SU-DHL-6 (cell line): ENCODE data around the gene CAMSAP1.
"Not testable (repeated sequence)": the region's sequence is repeated elsewhere in the genome, so short reads cannot be mapped to it uniquely, and the experiment has no call there.

Experiments
- EZH2phosphoT487 ChIP-seq: fragments of 200-600 bp; sonication (generic), shearing (Covaris generic); conservative IDR thresholded peaks from 2 replicates; pipeline ENCODE4 v1.6.1; 2018; ENCODE audit warnings: mild to moderate bottlenecking, antibody characterized with exemption, low read length, moderate library complexity, mixed read lengths
- TF ChIP-seq, protein P1 (sequence below): fragments of 200-600 bp; sonication (generic); IDR thresholded peaks from one replicate; pipeline ENCODE4 v1.5.1; 2017; ENCODE audit warnings: antibody characterized with exemption, mild to moderate bottlenecking, low read length, moderate library complexity; ENCODE audit not compliant: insufficient read depth, poor library complexity, severe bottlenecking

DNA sequence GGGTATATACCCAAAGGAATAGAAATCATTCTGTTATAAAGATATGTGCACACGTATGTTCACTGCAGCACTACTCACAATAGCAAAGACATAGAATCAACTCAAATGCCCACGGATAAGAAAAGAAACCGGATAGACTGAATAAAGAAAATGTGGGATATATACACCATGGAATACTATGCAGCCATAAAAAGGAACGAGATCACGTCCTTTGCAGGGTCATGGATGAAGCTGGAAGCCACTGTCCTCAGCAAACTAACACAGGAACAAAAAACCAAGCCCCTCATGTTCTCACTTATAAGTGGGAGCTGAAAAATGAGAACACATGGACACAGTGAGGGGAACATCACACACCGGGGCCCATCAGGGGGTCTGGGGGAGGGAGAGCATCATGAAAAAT lies 36.3 kb upstream of the CAMSAP1 start:
- TF ChIP-seq, protein P1, sequence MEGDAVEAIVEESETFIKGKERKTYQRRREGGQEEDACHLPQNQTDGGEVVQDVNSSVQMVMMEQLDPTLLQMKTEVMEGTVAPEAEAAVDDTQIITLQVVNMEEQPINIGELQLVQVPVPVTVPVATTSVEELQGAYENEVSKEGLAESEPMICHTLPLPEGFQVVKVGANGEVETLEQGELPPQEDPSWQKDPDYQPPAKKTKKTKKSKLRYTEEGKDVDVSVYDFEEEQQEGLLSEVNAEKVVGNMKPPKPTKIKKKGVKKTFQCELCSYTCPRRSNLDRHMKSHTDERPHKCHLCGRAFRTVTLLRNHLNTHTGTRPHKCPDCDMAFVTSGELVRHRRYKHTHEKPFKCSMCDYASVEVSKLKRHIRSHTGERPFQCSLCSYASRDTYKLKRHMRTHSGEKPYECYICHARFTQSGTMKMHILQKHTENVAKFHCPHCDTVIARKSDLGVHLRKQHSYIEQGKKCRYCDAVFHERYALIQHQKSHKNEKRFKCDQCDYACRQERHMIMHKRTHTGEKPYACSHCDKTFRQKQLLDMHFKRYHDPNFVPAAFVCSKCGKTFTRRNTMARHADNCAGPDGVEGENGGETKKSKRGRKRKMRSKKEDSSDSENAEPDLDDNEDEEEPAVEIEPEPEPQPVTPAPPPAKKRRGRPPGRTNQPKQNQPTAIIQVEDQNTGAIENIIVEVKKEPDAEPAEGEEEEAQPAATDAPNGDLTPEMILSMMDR, result not testable (repeated sequence)
- TF ChIP-seq EZH2phosphoT487, result not testable (repeated sequence)
